ENCODE results near the gene RAMP1.

RAMP1 gene

DNA sequence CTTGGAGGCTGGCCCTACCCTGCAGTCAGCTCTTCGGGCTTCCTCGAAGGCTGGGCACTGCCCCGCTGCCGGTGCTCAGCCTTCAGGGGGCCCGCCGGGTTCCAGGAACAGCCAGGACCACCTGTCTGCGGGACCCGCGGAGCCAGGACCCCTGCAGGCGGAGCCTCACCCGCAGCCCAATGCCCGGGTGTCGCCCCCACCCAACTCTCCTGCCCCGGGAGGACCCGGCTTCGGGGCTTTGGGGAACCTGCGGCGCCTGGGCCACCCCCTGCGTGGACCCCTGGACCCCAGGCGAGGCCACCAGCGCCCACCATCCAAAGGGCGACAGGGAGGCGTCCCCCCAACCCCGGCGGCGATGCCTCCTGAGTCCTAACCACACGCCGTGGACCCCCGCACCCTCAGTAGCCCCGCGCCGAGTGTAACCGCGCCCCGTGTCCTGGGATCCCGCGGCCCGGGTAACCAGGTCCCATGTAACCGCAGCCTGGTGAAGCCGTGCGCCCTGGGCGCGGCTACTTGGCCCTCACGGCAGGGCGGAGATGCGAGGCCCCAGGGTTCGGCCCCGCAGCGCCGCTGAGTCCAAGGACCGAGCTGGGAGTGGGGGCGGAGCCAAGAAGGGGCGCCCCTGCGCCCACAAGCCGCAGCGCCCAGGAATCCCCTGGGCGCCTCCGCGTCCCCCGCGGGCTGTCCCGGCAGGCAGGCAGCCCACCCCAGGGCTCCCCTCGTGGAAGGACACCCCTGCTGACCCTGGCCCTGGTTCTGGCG is 96.4 kb downstream of the RAMP1 start:
- ATAC-seq (ENCODE audit: low read depth) = peak; percentile 44; the same call in 1 of the 3 replicates
- Histone ChIP-seq H3K4me1 (ENCODE audit: insufficient read depth, poor library complexity, severe bottlenecking) (no peaks in the 10 kb centered on the region), H3K27me3 (ENCODE audit: insufficient read depth, poor library complexity, severe bottlenecking) (peaks cover 12% of the 10 kb centered on the region), H3K36me3 (ENCODE audit: low read depth) (no peaks in the 10 kb centered on the region), H3K9me3 (ENCODE audit: severe bottlenecking) (no peaks in the 10 kb centered on the region), H3K27ac (ENCODE audit: poor library complexity, severe bottlenecking) (no peak overlapping the region), H3K4me3 (ENCODE audit: severe bottlenecking) (peak overlapping the region; percentile 17)
- no peak for DNase-seq (ENCODE audit: low spot score)
- no peak for TF ChIP-seq CTCF (IDR thresholded peaks at IDR 0.05; ENCODE audit: poor library complexity, severe bottlenecking)

GRCh38 chr2:237956402-237956736 is 96.9 kb downstream of the RAMP1 start:
- Histone ChIP-seq H3K27me3 (ENCODE audit: insufficient read depth, poor library complexity, severe bottlenecking) (peaks cover 12% of the 10 kb centered on the region), H3K36me3 (ENCODE audit: low read depth) (no peaks in the 10 kb centered on the region), H3K9me3 (ENCODE audit: severe bottlenecking) (no peaks in the 10 kb centered on the region), H3K4me1 (ENCODE audit: insufficient read depth, poor library complexity, severe bottlenecking) (no peaks in the 10 kb centered on the region), H3K4me3 (ENCODE audit: severe bottlenecking) (peak overlapping the region; percentile 17), H3K27ac (ENCODE audit: poor library complexity, severe bottlenecking) (no peak overlapping the region)
- TF ChIP-seq CTCF (IDR thresholded peaks at IDR 0.05; ENCODE audit: poor library complexity, severe bottlenecking) = no peak
- no peak for DNase-seq (ENCODE audit: low spot score)
- no peak for ATAC-seq (ENCODE audit: low read depth)

GRCh38 chr2:237961637-237962036 is 102.2 kb downstream of the RAMP1 start:
- Histone ChIP-seq H3K4me1 (ENCODE audit: insufficient read depth, poor library complexity, severe bottlenecking) (no peaks in the 10 kb centered on the region), H3K36me3 (ENCODE audit: low read depth) (no peaks in the 10 kb centered on the region), H3K9me3 (ENCODE audit: severe bottlenecking) (peaks cover 14% of the 10 kb centered on the region), H3K27me3 (ENCODE audit: insufficient read depth, poor library complexity, severe bottlenecking) (no peaks in the 10 kb centered on the region), H3K4me3 (ENCODE audit: severe bottlenecking) (no peak overlapping the region), H3K27ac (ENCODE audit: poor library complexity, severe bottlenecking) (no peak overlapping the region)
- ATAC-seq (ENCODE audit: low read depth) (no peak), DNase-seq (ENCODE audit: low spot score) (peak; percentile 11)
- TF ChIP-seq CTCF (IDR thresholded peaks at IDR 0.05; ENCODE audit: poor library complexity, severe bottlenecking) = no peak
